K562 (cell line): Measurements from ENCODE around the gene SETD5. TPM values are rescaled to one million over a fixed set of nuclear protein-coding genes. Genes with fewer than 3 reads are reported as not detected.

Source experiments
- ATF1 ChIP-seq, 2 experiments: fragments of 450-650 bp in 1 of 2; IDR thresholded peaks; 2 replicates each; pipeline ENCODE4 v1.6.1; 2016; ENCODE audit warnings: missing compliant biosample characterization in 1 of 2, missing genetic modification characterization in 1 of 2
- BRF1 ChIP-seq: IDR thresholded peaks from 3 replicates; pipeline ENCODE4 v1.6.1; 2011; ENCODE audit warnings: borderline replicate concordance, mild to moderate bottlenecking; ENCODE audit not compliant: insufficient read length; ENCODE audit errors: extremely low read depth
- CREB1 ChIP-seq, 2 experiments: sonication (generic) in 1 of 2; formaldehyde crosslinking in 1 of 2; IDR thresholded peaks; 2 replicates each; pipeline versions ENCODE4 v1.6.1 to v1.8.0; 2012 to 2022; ENCODE audit warnings: inconsistent platforms in 1 of 2, mild to moderate bottlenecking in 1 of 2, missing genetic modification reagents in 1 of 2, moderate library complexity in 1 of 2
- EGR1 ChIP-seq: fragments of 450-650 bp; conservative IDR thresholded peaks from 2 replicates; pipeline ENCODE4 v1.6.1; 2017; ENCODE audit warnings: mild to moderate bottlenecking
- EP400 ChIP-seq: fragments of 450-650 bp; IDR thresholded peaks from 2 replicates; pipeline ENCODE4 v1.6.1; 2017; ENCODE audit warnings: antibody characterized with exemption, mild to moderate bottlenecking, moderate library complexity
- EWSR1 ChIP-seq: fragments of 450-650 bp; IDR thresholded peaks from 2 replicates; pipeline ENCODE4 v1.6.1; 2018; ENCODE audit warnings: borderline replicate concordance, mild to moderate bottlenecking, low read depth, moderate library complexity; ENCODE audit not compliant: partially characterized antibody
- FOXA3 ChIP-seq, 2 experiments: fragments of 450-650 bp in 1 of 2; sonication (generic) in 1 of 2; formaldehyde crosslinking; IDR thresholded peaks in 1 of 2; conservative IDR thresholded peaks in 1 of 2; 2 replicates each; pipeline versions ENCODE4 v1.4.0 to v1.8.0; 2020 to 2022; ENCODE audit warnings: mild to moderate bottlenecking in 2 of 2, missing genetic modification reagents in 1 of 2
- HMG20A ChIP-seq: fragments of 450-650 bp; formaldehyde crosslinking; conservative IDR thresholded peaks from 2 replicates; pipeline ENCODE4 v1.4.0; 2020; ENCODE audit warnings: mild to moderate bottlenecking, mixed read lengths
- IFI16 ChIP-seq: fragments of 250-450 bp; sonication (Bioruptor Pico); IDR thresholded peaks from 2 replicates; pipeline ENCODE4 v2.1.2; 2022; ENCODE audit warnings: mild to moderate bottlenecking, inconsistent platforms
- KDM2B ChIP-seq: fragments of 250-450 bp; sonication (Bioruptor Pico); IDR thresholded peaks from 2 replicates; pipeline ENCODE4 v1.8.0; 2021; ENCODE audit warnings: mild to moderate bottlenecking, moderate library complexity
- MAFK ChIP-seq: IDR thresholded peaks from 2 replicates; pipeline ENCODE4 v1.6.1; 2011; ENCODE audit warnings: low read length, improper control_type of control experiment
- MLX ChIP-seq, 2 experiments: fragments of 450-650 bp in 1 of 2; sonication (generic) in 1 of 2; formaldehyde crosslinking; conservative IDR thresholded peaks; 2 replicates each; pipeline versions ENCODE4 v1.4.0 to v1.8.1; 2020 to 2022; ENCODE audit warnings: mild to moderate bottlenecking in 1 of 2, missing genetic modification reagents in 1 of 2
- NR4A1 ChIP-seq, 2 experiments: fragments of 250-450 bp in 1 of 2; fragments of 450-650 bp in 1 of 2; sonication (Bioruptor Pico) in 1 of 2; IDR thresholded peaks; 2 replicates each; pipeline versions ENCODE4 v1.4.0 to v1.6.1; 2016 to 2020; ENCODE audit warnings: mild to moderate bottlenecking in 2 of 2, missing compliant biosample characterization in 1 of 2, missing genetic modification characterization in 1 of 2, moderate library complexity in 1 of 2
- PHTF2 ChIP-seq: fragments of 250-450 bp; sonication (Bioruptor Pico); IDR thresholded peaks from 2 replicates; pipeline ENCODE4 v1.5.0; 2021; ENCODE audit warnings: mild to moderate bottlenecking
- PRMT5 ChIP-seq: sonication (generic); formaldehyde crosslinking; IDR thresholded peaks from 2 replicates; pipeline ENCODE4 v1.5.0; 2020; ENCODE audit warnings: missing genetic modification reagents
- RBM34 ChIP-seq: fragments of 200-400 bp; formaldehyde crosslinking; IDR thresholded peaks from 2 replicates; pipeline ENCODE4 v1.6.1; 2018; ENCODE audit warnings: low read length, borderline replicate concordance; ENCODE audit not compliant: insufficient read depth
- RCOR1 ChIP-seq, 2 experiments: IDR thresholded peaks; 2 replicates each; pipeline ENCODE4 v1.6.1; 2012; ENCODE audit warnings: low read depth in 2 of 2, low read length in 2 of 2, borderline replicate concordance in 1 of 2, improper control_type of control experiment in 1 of 2
- SRF ChIP-seq, 2 experiments: fragments of 250-450, 450-650 bp in 1 of 2; sonication (Bioruptor Pico) in 1 of 2; sonication (generic) in 1 of 2; formaldehyde crosslinking; IDR thresholded peaks; 2 replicates each; pipeline versions ENCODE4 v1.5.0 to v1.5.1; 2020 to 2022; ENCODE audit warnings: mild to moderate bottlenecking in 1 of 2, missing genetic modification reagents in 1 of 2
- STAT5B ChIP-seq: fragments of 250-450 bp; sonication (Bioruptor Pico); IDR thresholded peaks from 2 replicates; pipeline ENCODE4 v1.8.0; 2021; ENCODE audit warnings: mild to moderate bottlenecking, inconsistent platforms
- TBL1XR1 ChIP-seq, 2 experiments: IDR thresholded peaks; 2 replicates each; pipeline ENCODE4 v1.6.1; 2012; ENCODE audit warnings: improper control_type of control experiment in 2 of 2, low read length in 2 of 2, mild to moderate bottlenecking in 1 of 2
- ZNF592 ChIP-seq: fragments of 450-650 bp; IDR thresholded peaks from 2 replicates; pipeline ENCODE4 v1.6.1; 2017; ENCODE audit warnings: antibody characterized with exemption, mild to moderate bottlenecking
- ZNF695 ChIP-seq: fragments of 450-650 bp; formaldehyde crosslinking; IDR thresholded peaks from 2 replicates; pipeline ENCODE4 v1.4.0; 2020; ENCODE audit warnings: mild to moderate bottlenecking, moderate library complexity
- polyA plus RNA-seq, 8 experiments: library from polyadenylated mRNA; depleted of rRNA in 4 of 8; stranded (reverse) in 5 of 8; unstranded in 3 of 8; fragments of >200 nt; fragmentation: Nextera tagmentation in 2 of 8; fragmentation: Illumina TruSeq in 1 of 8; extraction: Ambion mirVana in 2 of 8; extraction: Trizol in 1 of 8; gene quantifications; 2 replicates each; pipeline versions ENCODE4 v1.2.1 to v1.2.3, GENCODE V29; 2011 to 2014; ENCODE audit warnings: inconsistent platforms in 1 of 8, missing spikeins in 1 of 8
- total RNA-seq, 7 experiments: library from RNA; depleted of rRNA in 6 of 7; stranded (reverse); fragments of >200 nt in 6 of 7; fragmentation: Illumina TruSeq in 2 of 7; extraction: Trizol in 2 of 7; gene quantifications; 2 replicates each; pipeline versions ENCODE4 v1.2.1 to v1.2.3, GENCODE V29; 2011 to 2021; ENCODE audit warnings: low replicate concordance in 1 of 7

The SETD5 gene
- total and polyA plus RNA-seq, 9 of the 15 experiments (the other 6 are each of a cell fraction or from before 2014, with no cell fraction given) = 20.8 to 135 (median 87.2) TPM

- TF ChIP-seq CREB1 (IDR thresholded peaks at IDR 0.05) (peak; percentile 84), CREB1 (CRISPR knock-in tag; IDR thresholded peaks at IDR 0.05) (peak; percentile 83; the same call in 1 of the 2 replicates), RCOR1 (IDR thresholded peaks at IDR 0.05; ENCODE audit: borderline replicate concordance in 1 of 2, low read depth in 2 of 2, low read length in 2 of 2) (no peak; a peak in 2 of 4 replicates), STAT5B (no peak), BRF1 (no peak), ZNF592 (peak; percentile 43; the same call in 1 of the 2 replicates), HMG20A (0 out of 2 replicates have a peak, but pooled peaks have one; percentile 20), TBL1XR1 (IDR thresholded peaks at IDR 0.05; ENCODE audit: low read length in 2 of 2) (peak; percentile 6 to 17; a peak in 3 of 4 replicates), NR4A1 (CRISPR knock-in tag; IDR thresholded peaks at IDR 0.05) (0 out of 2 replicates have a peak, but pooled peaks have one; percentile 43), NR4A1 (tag; IDR thresholded peaks at IDR 0.05) (no peak), SRF (CRISPR knock-in tag; IDR thresholded peaks at IDR 0.05) (peak in 1 of 2 experiments; percentile 78; a peak in 1 of 4 replicates), RBM34 (no peak), ZNF695 (CRISPR knock-in tag) (0 out of 2 replicates have a peak, but pooled peaks have one; percentile 21), EWSR1 (no peak), FOXA3 (CRISPR knock-in tag; conservative IDR thresholded peaks at IDR 0.05 in 1 of 2, IDR thresholded peaks at IDR 0.05 in 1 of 2) (peak in 1 of 2 experiments; percentile 84; a peak in 2 of 4 replicates), MLX (CRISPR knock-in tag; conservative IDR thresholded peaks at IDR 0.05) (peak in 1 of 2 experiments; percentile 58; a peak in 1 of 4 replicates), MAFK (no peak), PRMT5 (CRISPR knock-in tag) (peak; percentile 67; the same call in 1 of the 2 replicates), ATF1 (CRISPR knock-in tag; IDR thresholded peaks at IDR 0.05) (no peak), ATF1 (tag; IDR thresholded peaks at IDR 0.05) (peak; percentile 97), PHTF2 (CRISPR knock-in tag) (peak; percentile 55; the same call in 1 of the 2 replicates), KDM2B (CRISPR knock-in tag) (no peak), EP400 (peak; percentile 93), EGR1 (peak; percentile 94), IFI16 (CRISPR knock-in tag) (no peak)
These were observed 633 bp upstream of the SETD5 start (continued) for GRCh38 chr3:9396632-9397331.
